SK-N-SH (cell line): ENCODE measurements around the gene P4HA3. TPM values are rescaled to one million over a fixed set of nuclear protein-coding genes. Genes with fewer than 3 reads are reported as not detected.

ENCODE experiments used
- CTCF ChIA-PET: fragments of 300-600, 350-600 bp; formaldehyde crosslinking; extraction: SDS; loops from one replicate; lab custom pipeline; 2021; lab: Yijun Ruan, JAX
- POLR2A ChIA-PET: fragments of 350-600 bp; sonication (Branson Sonifier 250); formaldehyde crosslinking; extraction: SDS; loops from one replicate; lab custom pipeline; 2020; ENCODE audit warnings: antibody characterized with exemption, inconsistent platforms; lab: Yijun Ruan, JAX
- DNase-seq: peaks from one replicate; pipeline ENCODE4 v3.0.0; 2012
- H2AFZ ChIP-seq: fragments of 200-600 bp; sonication (generic); 2 replicates; pipeline ENCODE4 v1.8.1; 2016; ENCODE audit warnings: antibody characterized with exemption, mild to moderate bottlenecking, low read depth
- H3F3A ChIP-seq: fragments of 200-600 bp; sonication (generic); replicated peaks from 2 replicates; pipeline ENCODE3; 2016; ENCODE audit warnings: antibody characterized with exemption, mild to moderate bottlenecking; ENCODE audit not compliant: insufficient read depth
- H3K27ac ChIP-seq, 2 experiments: fragments of 200-500 bp in 1 of 2; fragments of 200-600 bp in 1 of 2; sonication (Bioruptor generic) in 1 of 2; sonication (generic), shearing (Covaris generic) in 1 of 2; 2 replicates each; pipeline versions ENCODE4 v1.5.1 to v1.6.1; 2014 to 2016; ENCODE audit warnings: low read depth in 2 of 2, inconsistent platforms in 1 of 2, low read length in 1 of 2, mild to moderate bottlenecking in 1 of 2, mixed read lengths in 1 of 2
- H3K27me3 ChIP-seq: fragments of 200-600 bp; sonication (generic), shearing (Covaris generic); 2 replicates; pipeline ENCODE4 v1.6.1; 2016; ENCODE audit warnings: mixed run types; ENCODE audit not compliant: insufficient read depth
- H3K36me3 ChIP-seq, 2 experiments: fragments of 200-500 bp in 1 of 2; fragments of 200-600 bp in 1 of 2; sonication (Bioruptor generic) in 1 of 2; sonication (generic) in 1 of 2; replicated peaks in 1 of 2; 2 replicates each; pipeline versions ENCODE3 to v1.5.1; 2014 to 2016; ENCODE audit warnings: low read length in 1 of 2, mild to moderate bottlenecking in 1 of 2; ENCODE audit not compliant: insufficient read depth in 2 of 2, control insufficient read depth in 1 of 2
- H3K4me1 ChIP-seq, 2 experiments: fragments of 200-500 bp in 1 of 2; fragments of 200-600 bp in 1 of 2; sonication (Bioruptor generic) in 1 of 2; sonication (generic), shearing (Covaris generic) in 1 of 2; 2 replicates each; pipeline versions ENCODE4 v1.5.1 to v1.6.1; 2014 to 2016; ENCODE audit warnings: low read depth in 1 of 2, low read length in 1 of 2, mixed run types in 1 of 2; ENCODE audit not compliant: insufficient read depth in 2 of 2, control insufficient read depth in 1 of 2
- H3K4me2 ChIP-seq: fragments of 200-600 bp; sonication (generic), shearing (Covaris generic); 2 replicates; pipeline ENCODE4 v1.6.1; 2017; ENCODE audit warnings: mixed run types
- H3K4me3 ChIP-seq, 2 experiments: fragments of 200-500 bp in 1 of 2; fragments of 200-600 bp in 1 of 2; sonication (Bioruptor generic) in 1 of 2; sonication (generic), shearing (Covaris generic) in 1 of 2; 2 replicates each; pipeline versions ENCODE4 v1.5.1 to v1.8.1; 2014 to 2016; ENCODE audit warnings: low read depth in 2 of 2, inconsistent platforms in 1 of 2, low read length in 1 of 2, mild to moderate bottlenecking in 1 of 2, mixed read lengths in 1 of 2, moderate library complexity in 1 of 2
- H3K79me2 ChIP-seq: fragments of 200-600 bp; sonication (generic); 2 replicates; pipeline ENCODE4 v1.8.1; 2017; ENCODE audit warnings: mild to moderate bottlenecking; ENCODE audit not compliant: insufficient read depth
- H3K9ac ChIP-seq: fragments of 200-600 bp; sonication (generic); 2 replicates; pipeline ENCODE4 v1.6.1; 2017; ENCODE audit warnings: mixed run types
- H3K9me2 ChIP-seq: fragments of 200-600 bp; sonication (generic); 2 replicates; pipeline ENCODE4 v1.6.1; 2017; ENCODE audit warnings: mixed run types
- H3K9me3 ChIP-seq: fragments of 200-600 bp; sonication (generic); 2 replicates; pipeline ENCODE4 v1.6.1; 2017; ENCODE audit warnings: mixed run types, mild to moderate bottlenecking, moderate library complexity
- H4K20me1 ChIP-seq: fragments of 200-600 bp; sonication (generic); 2 replicates; pipeline ENCODE4 v1.6.1; 2017; ENCODE audit warnings: mild to moderate bottlenecking, mixed run types; ENCODE audit not compliant: insufficient read depth
- CHD2 ChIP-seq: fragments of 150-350 bp; IDR thresholded peaks from 2 replicates; pipeline ENCODE4 v1.6.1; 2018; ENCODE audit warnings: low read length; ENCODE audit not compliant: partially characterized antibody
- ELF1 ChIP-seq: IDR thresholded peaks from 2 replicates; pipeline ENCODE4 v1.4.0; 2012
- EZH2phosphoT487 ChIP-seq: fragments of 200-600 bp; sonication (generic); IDR thresholded peaks from 2 replicates; pipeline ENCODE4 v1.6.1; 2017; ENCODE audit warnings: low read depth, mixed run types, mild to moderate bottlenecking, antibody characterized with exemption, moderate library complexity, borderline replicate concordance
- FOSL2 ChIP-seq: IDR thresholded peaks from 2 replicates; pipeline ENCODE4 v1.4.0; 2012; ENCODE audit warnings: low read depth, mild to moderate bottlenecking, moderate library complexity, borderline replicate concordance
- FOXJ3 ChIP-seq: sonication (generic); formaldehyde crosslinking; IDR thresholded peaks from 2 replicates; pipeline ENCODE4 v1.5.1; 2020; ENCODE audit warnings: mild to moderate bottlenecking, missing genetic modification reagents
- GABPA ChIP-seq: IDR thresholded peaks from 2 replicates; pipeline ENCODE4 v1.4.0; 2012; ENCODE audit warnings: low read depth, mild to moderate bottlenecking
- MEF2A ChIP-seq: IDR thresholded peaks from 2 replicates; pipeline ENCODE4 v1.4.0; 2012; ENCODE audit warnings: low read depth, borderline replicate concordance
- NRF1 ChIP-seq: IDR thresholded peaks from 2 replicates; pipeline ENCODE4 v1.6.1; 2012; ENCODE audit warnings: low read depth, mild to moderate bottlenecking, low read length
- PBX3 ChIP-seq: IDR thresholded peaks from 2 replicates; pipeline ENCODE4; 2012
- RCOR1 ChIP-seq: fragments of 150-350 bp; IDR thresholded peaks from 2 replicates; pipeline ENCODE4 v1.6.1; 2017; ENCODE audit warnings: antibody characterized with exemption, low read length
- RXRA ChIP-seq: IDR thresholded peaks from 2 replicates; pipeline ENCODE4 v1.4.0; 2012; ENCODE audit warnings: low read depth, mild to moderate bottlenecking, borderline replicate concordance
- SIN3A ChIP-seq: IDR thresholded peaks from 2 replicates; pipeline ENCODE4 v1.6.1; 2012; ENCODE audit warnings: low read depth, mild to moderate bottlenecking, low read length, moderate library complexity, borderline replicate concordance
- TAF1 ChIP-seq: IDR thresholded peaks from 2 replicates; pipeline ENCODE4 v1.6.1; 2012; ENCODE audit warnings: low read depth, mild to moderate bottlenecking, low read length, moderate library complexity, borderline replicate concordance
- TCF12 ChIP-seq: IDR thresholded peaks from 2 replicates; pipeline ENCODE4 v1.4.0; 2012
- TEAD4 ChIP-seq: IDR thresholded peaks from 2 replicates; pipeline ENCODE4 v1.4.0; 2012; ENCODE audit warnings: mild to moderate bottlenecking, borderline replicate concordance; ENCODE audit not compliant: insufficient read depth
- YY1 ChIP-seq: IDR thresholded peaks from 2 replicates; pipeline ENCODE4 v1.4.0; 2012; ENCODE audit warnings: low read depth, mild to moderate bottlenecking
- WGBS: methylation state at CpG from one replicate; pipeline ENCODE4 v1.1.6; 2017; ENCODE audit warnings: low lambda C conversion rate; 5-methylcytosine and 5-hydroxymethylcytosine counted together
- polyA plus RNA-seq, 3 experiments: library from polyadenylated mRNA; depleted of rRNA; stranded (reverse); fragments of >200 nt; gene quantifications; 2 replicates each; pipeline ENCODE4 v1.2.3, GENCODE V29; 2012
- TF ChIP-seq, protein P1 (sequence below): fragments of 200-600 bp; sonication (generic); IDR thresholded peaks from 2 replicates; pipeline ENCODE4 v1.6.1; 2017; ENCODE audit warnings: antibody characterized with exemption, mild to moderate bottlenecking, moderate library complexity
- TF ChIP-seq, protein P2 (sequence below): fragments of 150-350 bp; IDR thresholded peaks from 2 replicates; pipeline ENCODE4 v1.6.1; 2017; ENCODE audit warnings: antibody characterized with exemption, low read length, low read depth, borderline replicate concordance

The P4HA3 gene
- polyA plus RNA-seq, 1 of the 3 experiments (the other 2 are of a cell fraction), result 8.4 TPM

- no peak for TF ChIP-seq TEAD4
- no peak for TF ChIP-seq RXRA
- TF ChIP-seq, protein P1, sequence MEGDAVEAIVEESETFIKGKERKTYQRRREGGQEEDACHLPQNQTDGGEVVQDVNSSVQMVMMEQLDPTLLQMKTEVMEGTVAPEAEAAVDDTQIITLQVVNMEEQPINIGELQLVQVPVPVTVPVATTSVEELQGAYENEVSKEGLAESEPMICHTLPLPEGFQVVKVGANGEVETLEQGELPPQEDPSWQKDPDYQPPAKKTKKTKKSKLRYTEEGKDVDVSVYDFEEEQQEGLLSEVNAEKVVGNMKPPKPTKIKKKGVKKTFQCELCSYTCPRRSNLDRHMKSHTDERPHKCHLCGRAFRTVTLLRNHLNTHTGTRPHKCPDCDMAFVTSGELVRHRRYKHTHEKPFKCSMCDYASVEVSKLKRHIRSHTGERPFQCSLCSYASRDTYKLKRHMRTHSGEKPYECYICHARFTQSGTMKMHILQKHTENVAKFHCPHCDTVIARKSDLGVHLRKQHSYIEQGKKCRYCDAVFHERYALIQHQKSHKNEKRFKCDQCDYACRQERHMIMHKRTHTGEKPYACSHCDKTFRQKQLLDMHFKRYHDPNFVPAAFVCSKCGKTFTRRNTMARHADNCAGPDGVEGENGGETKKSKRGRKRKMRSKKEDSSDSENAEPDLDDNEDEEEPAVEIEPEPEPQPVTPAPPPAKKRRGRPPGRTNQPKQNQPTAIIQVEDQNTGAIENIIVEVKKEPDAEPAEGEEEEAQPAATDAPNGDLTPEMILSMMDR, result no peak
Measured at GRCh38 chr11:74318241-74318932, 6.9 kb upstream of the P4HA3 start (continued).

- CTCF ChIA-PET, result no interaction called here
Measured at GRCh38 chr11:74316772-74317505, 5.5 kb upstream of the P4HA3 start.

GRCh38 chr11:74312326-74312725, 886 bp upstream of the P4HA3 start:
- 100% methylated on average over 1 of the region's 1 CpG for WGBS

More at GRCh38 chr11:74316772-74317505, 5.5 kb upstream of the P4HA3 start:
- Histone ChIP-seq H3K4me3 (no peak overlapping the region), H3K9me3 (peaks cover 14% of the 10 kb centered on the region), H3K9me2 (no peaks in the 10 kb centered on the region), H3F3A (peaks cover 59% of the 10 kb centered on the region), H4K20me1 (no peaks in the 10 kb centered on the region), H3K9ac (no peak overlapping the region), H3K79me2 (no peaks in the 10 kb centered on the region), H3K27ac (peak overlapping the region in 1 of 2 experiments; percentile 99; a peak in 2 of 4 replicates), H3K4me1 (peaks cover 0 to 20% of the 10 kb centered on the region in 2 experiments; a peak in 3 of 4 replicates), H3K4me2 (no peak overlapping the region), H2AFZ (no peak overlapping the region), H3K27me3 (no peaks in the 10 kb centered on the region), H3K36me3 (no peaks in the 10 kb centered on the region)
- DNase-seq, result no peak
- TF ChIP-seq CHD2, result no peak
- TF ChIP-seq FOSL2, result no peak
- TF ChIP-seq TCF12, result no peak
- TF ChIP-seq EZH2phosphoT487, result no peak
- no peak for TF ChIP-seq RCOR1
- TF ChIP-seq TAF1, result no peak
- TF ChIP-seq MEF2A, result no peak
- TF ChIP-seq YY1, result no peak
- no peak for TF ChIP-seq GABPA
- TF ChIP-seq FOXJ3 (CRISPR knock-in tag), result no peak
- TF ChIP-seq, protein P2, sequence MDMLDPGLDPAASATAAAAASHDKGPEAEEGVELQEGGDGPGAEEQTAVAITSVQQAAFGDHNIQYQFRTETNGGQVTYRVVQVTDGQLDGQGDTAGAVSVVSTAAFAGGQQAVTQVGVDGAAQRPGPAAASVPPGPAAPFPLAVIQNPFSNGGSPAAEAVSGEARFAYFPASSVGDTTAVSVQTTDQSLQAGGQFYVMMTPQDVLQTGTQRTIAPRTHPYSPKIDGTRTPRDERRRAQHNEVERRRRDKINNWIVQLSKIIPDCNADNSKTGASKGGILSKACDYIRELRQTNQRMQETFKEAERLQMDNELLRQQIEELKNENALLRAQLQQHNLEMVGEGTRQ, result no peak
- TF ChIP-seq SIN3A, result no peak
- TF ChIP-seq ELF1, result no peak
- POLR2A ChIA-PET, result no interaction called here

More at GRCh38 chr11:74312326-74312725, 886 bp upstream of the P4HA3 start:
- H2AFZ ChIP-seq, result no peak overlapping the region
- no peak overlapping the region for H3K9ac ChIP-seq
- no peaks in the 10 kb centered on the region for H3K36me3 ChIP-seq
- H3K4me3 ChIP-seq, result no peak overlapping the region
- TF ChIP-seq YY1 (no peak), CHD2 (no peak), MEF2A (no peak), PBX3 (no peak), NRF1 (no peak)
- no peak for DNase-seq
- H4K20me1 ChIP-seq, result no peaks in the 10 kb centered on the region
- no peaks in the 10 kb centered on the region for H3K79me2 ChIP-seq
- CTCF ChIA-PET, result no interaction called here
- H3K4me1 ChIP-seq, result peaks cover 4 to 6% of the 10 kb centered on the region in 2 experiments
- POLR2A ChIA-PET, result no interaction called here
- no peaks in the 10 kb centered on the region for H3K9me2 ChIP-seq
- H3F3A ChIP-seq, result peaks cover 21% of the 10 kb centered on the region
- peaks cover 14% of the 10 kb centered on the region for H3K9me3 ChIP-seq
- H3K4me2 ChIP-seq, result no peak overlapping the region
- no peak overlapping the region for H3K27ac ChIP-seq
- H3K27me3 ChIP-seq, result no peaks in the 10 kb centered on the region
